Measurements from ENCODE around the gene POLD3. TPM values are rescaled to one million over a fixed set of nuclear protein-coding genes. Genes with fewer than 3 reads are reported as not detected.

Gene POLD3
- total and polyA plus RNA-seq, 5 experiments from 2014 or later: 12.0 to 17.4 (median 14.9) TPM

Other genes with a start within 250 kb of the POLD3 start
- gene PGM2L1, start 194.1 kb upstream of the POLD3 start, total RNA-seq: 10 to 100 TPM; 11.0 to 11.5 TPM
- 1 to 10 TPM; 2.8 to 2.9 (median 2.9) TPM for gene PGM2L1, start 194.1 kb upstream of the POLD3 start, polyA plus RNA-seq
- not detected for gene KCNE3, start 125.0 kb upstream of the POLD3 start, total RNA-seq
- not detected for gene KCNE3, start 125.0 kb upstream of the POLD3 start, polyA plus RNA-seq
- gene LIPT2, start 98.9 kb upstream of the POLD3 start, total RNA-seq: 10 to 100 TPM; 13.4 to 13.9 TPM
- gene LIPT2, start 98.9 kb upstream of the POLD3 start, polyA plus RNA-seq: 10 to 100 TPM; 17.8 to 23.5 (median 19.7) TPM
- gene CHRDL2, start 138.8 kb downstream of the POLD3 start, total RNA-seq: not detected
- gene CHRDL2, start 138.8 kb downstream of the POLD3 start, polyA plus RNA-seq: not detected
- 10 to 100 TPM; 22.7 to 24.2 TPM for gene RNF169, start 156.3 kb downstream of the POLD3 start, total RNA-seq
- 1 to 10 TPM in 2 of 3 donors, under 1 TPM in 1; 0.51 to 2.2 (median 1.4) TPM for gene RNF169, start 156.3 kb downstream of the POLD3 start, polyA plus RNA-seq

Measured in naive thymus-derived CD8-positive, alpha-beta T cell (primary cell).